HCT116 (cell line): Measurements from ENCODE around the gene CORO7. TPM values are rescaled to one million over a fixed set of nuclear protein-coding genes. Genes with fewer than 3 reads are reported as not detected.

ENCODE experiments used
- ATAC-seq: fragments of 200-7000 bp; cut with Tn5 transposase; 2 replicates; pipeline ENCODE4 v1.9.1; 2020; ENCODE audit warnings: mild to moderate bottlenecking, moderate library complexity
- BruUV-seq: library from RNA; stranded (reverse); fragments of 400-500 nt; replicated peaks from 2 replicates; lab custom pipeline; 2021; lab: Mats Ljungman, UMichigan
- CTCF ChIA-PET: fragments of 300-600 bp; sonication (Branson Sonifier 250); formaldehyde crosslinking; loops from one replicate; lab custom pipeline; 2021; ENCODE audit warnings: antibody characterized with exemption; lab: Charles Lee
- POLR2A ChIA-PET: fragments of 300-600, 350-600 bp; sonication (Branson Sonifier 250); formaldehyde crosslinking; loops from one replicate; lab custom pipeline; 2021; ENCODE audit warnings: antibody characterized with exemption; lab: Charles Lee
- RAD21 ChIA-PET, 2 experiments: fragments of 300-600 bp; sonication (Branson Sonifier 250); formaldehyde crosslinking; loops; one replicate each; lab custom pipeline; 2023; ENCODE audit warnings: low total read pairs in 2 of 2; ENCODE audit not compliant: uncharacterized antibody in 2 of 2, unreplicated experiment in 2 of 2, low non-redundant PET in 1 of 2; lab: Charles Lee
- DNase-seq: peaks from one replicate; pipeline ENCODE4 v3.0.0-alpha.2; 2010; ENCODE audit warnings: low read depth, low spot score
- H2AFZ ChIP-seq: fragments of 200-600 bp; shearing (Covaris generic), sonication (generic); 2 replicates; pipeline ENCODE4 v1.6.1; 2017; ENCODE audit warnings: low read depth, mixed run types, mixed read lengths, antibody characterized with exemption, low read length; ENCODE audit not compliant: poor library complexity, severe bottlenecking
- H3K27ac ChIP-seq: 2 replicates; pipeline ENCODE4 v1.5.1; 2012; ENCODE audit warnings: low read depth, low read length
- H3K27me3 ChIP-seq: fragments of 200-600 bp; sonication (generic); 2 replicates; pipeline ENCODE4 v1.6.1; 2016; ENCODE audit warnings: mixed run types, low read length, mixed read lengths; ENCODE audit not compliant: insufficient read depth
- H3K36me3 ChIP-seq, 2 experiments: fragments of 200-500 bp in 1 of 2; fragments of 200-600 bp in 1 of 2; sonication (Bioruptor generic) in 1 of 2; sonication (generic) in 1 of 2; 2 replicates each; pipeline versions ENCODE4 v1.5.1 to v1.6.1; 2014 to 2016; ENCODE audit warnings: low read length in 2 of 2, inconsistent platforms in 1 of 2, mixed read lengths in 1 of 2, mixed run types in 1 of 2; ENCODE audit not compliant: insufficient read depth in 2 of 2, control insufficient read depth in 1 of 2
- H3K4me1 ChIP-seq, 2 experiments: fragments of 200-600 bp in 1 of 2; sonication (generic) in 1 of 2; 2 replicates each; pipeline versions ENCODE4 v1.5.1 to v1.6.1; 2012 to 2017; ENCODE audit warnings: low read length in 2 of 2, inconsistent platforms in 1 of 2, mild to moderate bottlenecking in 1 of 2, mixed read lengths in 1 of 2, mixed run types in 1 of 2, moderate library complexity in 1 of 2; ENCODE audit not compliant: insufficient read depth in 2 of 2, control insufficient read depth in 1 of 2
- H3K4me2 ChIP-seq: fragments of 200-600 bp; sonication (generic); 2 replicates; pipeline ENCODE4 v1.6.1; 2017; ENCODE audit warnings: mixed run types, low read length, mixed read lengths
- H3K4me3 ChIP-seq, 2 experiments: fragments of 200-600 bp in 1 of 2; sonication (generic) in 1 of 2; replicated peaks in 1 of 2; 2 replicates each; pipeline ENCODE4 v1.5.1; 2011 to 2016; ENCODE audit warnings: low read length in 2 of 2, control low read depth in 1 of 2, low read depth in 1 of 2, mild to moderate bottlenecking in 1 of 2, mixed read lengths in 1 of 2, mixed run types in 1 of 2
- H3K79me2 ChIP-seq: fragments of 200-600 bp; sonication (generic); 2 replicates; pipeline ENCODE4 v1.6.1; 2017; ENCODE audit warnings: mild to moderate bottlenecking, mixed run types, low read length, moderate library complexity, mixed read lengths; ENCODE audit not compliant: insufficient read depth
- H3K9ac ChIP-seq: fragments of 200-600 bp; sonication (generic); 2 replicates; pipeline ENCODE4 v1.6.1; 2016; ENCODE audit warnings: low read length, mixed read lengths
- H3K9me2 ChIP-seq: fragments of 200-600 bp; sonication (generic), shearing (Covaris generic); 2 replicates; pipeline ENCODE4 v1.6.1; 2017; ENCODE audit warnings: mixed run types, mild to moderate bottlenecking, moderate library complexity; ENCODE audit not compliant: insufficient read depth
- H3K9me3 ChIP-seq, 2 experiments: fragments of 200-500 bp in 1 of 2; fragments of 200-600 bp in 1 of 2; sonication (Bioruptor generic) in 1 of 2; sonication (generic) in 1 of 2; 2 replicates each; pipeline ENCODE4 v1.6.1; 2014 to 2017; ENCODE audit warnings: low read length in 2 of 2, mixed read lengths in 2 of 2, inconsistent platforms in 1 of 2, low read depth in 1 of 2, mild to moderate bottlenecking in 1 of 2, mixed run types in 1 of 2, moderate library complexity in 1 of 2; ENCODE audit not compliant: control insufficient read depth in 1 of 2, insufficient read depth in 1 of 2
- H4K20me1 ChIP-seq: fragments of 200-600 bp; sonication (generic), shearing (Covaris generic); 2 replicates; pipeline ENCODE4 v1.6.1; 2017; ENCODE audit warnings: mixed run types, mild to moderate bottlenecking, moderate library complexity; ENCODE audit not compliant: insufficient read depth
- CBX3 ChIP-seq: IDR thresholded peaks from 2 replicates; pipeline ENCODE4 v1.6.1; 2012; ENCODE audit warnings: low read depth
- CEBPB ChIP-seq: IDR thresholded peaks from 2 replicates; pipeline ENCODE4 v1.6.1; 2012; ENCODE audit warnings: low read depth
- EGR1 ChIP-seq: IDR thresholded peaks from 2 replicates; pipeline ENCODE4 v1.6.1; 2012; ENCODE audit warnings: low read depth
- ELF1 ChIP-seq: IDR thresholded peaks from 2 replicates; pipeline ENCODE4 v1.6.1; 2012; ENCODE audit warnings: low read depth, borderline replicate concordance
- EZH2phosphoT487 ChIP-seq: fragments of 200-600 bp; IDR thresholded peaks from 2 replicates; pipeline ENCODE4 v1.6.1; 2018; ENCODE audit warnings: antibody characterized with exemption, borderline replicate concordance
- FOSL1 ChIP-seq: IDR thresholded peaks from 2 replicates; pipeline ENCODE4 v1.6.1; 2012; ENCODE audit warnings: low read depth
- JUND ChIP-seq: IDR thresholded peaks from 2 replicates; pipeline ENCODE4 v1.6.1; 2012
- MAX ChIP-seq: IDR thresholded peaks from 2 replicates; pipeline ENCODE4 v1.6.1; 2012
- POLR2A ChIP-seq: IDR thresholded peaks from 2 replicates; pipeline ENCODE4 v1.7.0; 2011; ENCODE audit warnings: borderline replicate concordance; ENCODE audit not compliant: insufficient read depth, insufficient read length; ENCODE audit errors: extremely low read depth
- POLR2AphosphoS5 ChIP-seq: IDR thresholded peaks from 2 replicates; pipeline ENCODE4 v1.6.1; 2011; ENCODE audit warnings: mild to moderate bottlenecking, low read depth, low read length, moderate library complexity
- RAD21 ChIP-seq: IDR thresholded peaks from 2 replicates; pipeline ENCODE4 v1.6.1; 2012; ENCODE audit warnings: low read depth, mild to moderate bottlenecking
- REST ChIP-seq: IDR thresholded peaks from 2 replicates; pipeline ENCODE4 v1.6.1; 2012; ENCODE audit warnings: low read depth
- SIN3A ChIP-seq: IDR thresholded peaks from 2 replicates; pipeline ENCODE4 v1.6.1; 2012; ENCODE audit warnings: low read depth
- SRF ChIP-seq: IDR thresholded peaks from 2 replicates; pipeline ENCODE4 v1.6.1; 2012; ENCODE audit warnings: low read depth
- TCF7L2 ChIP-seq: IDR thresholded peaks from 2 replicates; pipeline ENCODE4 v1.7.0; 2011; ENCODE audit warnings: borderline replicate concordance, inconsistent platforms; ENCODE audit not compliant: insufficient read depth, insufficient read length; ENCODE audit errors: extremely low read depth
- ZBTB33 ChIP-seq: IDR thresholded peaks from 2 replicates; pipeline ENCODE4 v1.6.1; 2011; ENCODE audit warnings: mild to moderate bottlenecking, low read length, moderate library complexity; ENCODE audit not compliant: insufficient replicate concordance; ENCODE audit errors: extremely low read depth
- ZFX ChIP-seq: fragments of 450-650 bp; IDR thresholded peaks from 2 replicates; pipeline ENCODE4 v1.6.1; 2017
- ZNF274 ChIP-seq: fragments of 200-500 bp; sonication (Bioruptor generic); IDR thresholded peaks from 2 replicates; pipeline ENCODE4 v1.6.1; 2014; ENCODE audit warnings: mild to moderate bottlenecking, low read depth, low read length, inconsistent platforms
- intact Hi-C: fragments of 100-400 bp; cut with micrococcal nuclease; formaldehyde crosslinking; loops from 2 replicates; pipeline ENCODE4 v1.10.0; 2022
- total RNA-seq: library from RNA; stranded (reverse); gene quantifications from one replicate; pipeline ENCODE4 v1.2.1, GENCODE V29; 2021; ENCODE audit not compliant: unreplicated experiment
- TF ChIP-seq, protein P1 (sequence below), 3 experiments: fragments of 200-600 bp in 1 of 3; sonication (generic) in 1 of 3; IDR thresholded peaks in 2 of 3; conservative IDR thresholded peaks in 1 of 3; 2 replicates each; pipeline ENCODE4 v1.5.1; 2012 to 2017; ENCODE audit warnings: low read depth in 2 of 3, low read length in 2 of 3, antibody characterized with exemption in 1 of 3, borderline replicate concordance in 1 of 3, control low read depth in 1 of 3, mild to moderate bottlenecking in 1 of 3, mixed read lengths in 1 of 3, mixed run types in 1 of 3, moderate library complexity in 1 of 3; ENCODE audit not compliant: insufficient read depth in 1 of 3

CORO7 gene
- total RNA-seq, 1 experiment from 2014 or later, result 21.3 TPM

GRCh38 chr16:4388271-4389021 is 27.9 kb downstream of the CORO7 start:
- POLR2A ChIA-PET, result no interaction called here
- intact Hi-C loops, result no loop called here
- no peaks in the 10 kb centered on the region for H3K79me2 ChIP-seq
- no peak overlapping the region for H3K4me2 ChIP-seq
- no peaks in the 10 kb centered on the region for H3K27me3 ChIP-seq
- H3K36me3 ChIP-seq, result no peaks in the 10 kb centered on the region
- RAD21 ChIA-PET, result no interaction called here
- DNase-seq, result no peak
- H3K27ac ChIP-seq, result no peak overlapping the region
- H3K4me3 ChIP-seq, result no peak overlapping the region
- H3K9me3 ChIP-seq, result no peaks in the 10 kb centered on the region
- CTCF ChIA-PET, result interaction anchor here (1.1 kb wide), 1 partner anchor 16 kb away, joined by 3 read pairs; no protein-coding TSS in a partner anchor
- no peak for TF ChIP-seq CEBPB
- TF ChIP-seq, protein P1, sequence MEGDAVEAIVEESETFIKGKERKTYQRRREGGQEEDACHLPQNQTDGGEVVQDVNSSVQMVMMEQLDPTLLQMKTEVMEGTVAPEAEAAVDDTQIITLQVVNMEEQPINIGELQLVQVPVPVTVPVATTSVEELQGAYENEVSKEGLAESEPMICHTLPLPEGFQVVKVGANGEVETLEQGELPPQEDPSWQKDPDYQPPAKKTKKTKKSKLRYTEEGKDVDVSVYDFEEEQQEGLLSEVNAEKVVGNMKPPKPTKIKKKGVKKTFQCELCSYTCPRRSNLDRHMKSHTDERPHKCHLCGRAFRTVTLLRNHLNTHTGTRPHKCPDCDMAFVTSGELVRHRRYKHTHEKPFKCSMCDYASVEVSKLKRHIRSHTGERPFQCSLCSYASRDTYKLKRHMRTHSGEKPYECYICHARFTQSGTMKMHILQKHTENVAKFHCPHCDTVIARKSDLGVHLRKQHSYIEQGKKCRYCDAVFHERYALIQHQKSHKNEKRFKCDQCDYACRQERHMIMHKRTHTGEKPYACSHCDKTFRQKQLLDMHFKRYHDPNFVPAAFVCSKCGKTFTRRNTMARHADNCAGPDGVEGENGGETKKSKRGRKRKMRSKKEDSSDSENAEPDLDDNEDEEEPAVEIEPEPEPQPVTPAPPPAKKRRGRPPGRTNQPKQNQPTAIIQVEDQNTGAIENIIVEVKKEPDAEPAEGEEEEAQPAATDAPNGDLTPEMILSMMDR (IDR thresholded peaks at IDR 0.05 in 2 of 3, conservative IDR thresholded peaks at IDR 0.05 in 1 of 3; ENCODE audit: borderline replicate concordance in 1 of 3, insufficient read depth in 1 of 3, low read depth in 2 of 3, low read length in 2 of 3), result no peak
- TF ChIP-seq ZBTB33, result no peak
- no peak for TF ChIP-seq EZH2phosphoT487
- TF ChIP-seq JUND, result no peak
- TF ChIP-seq ZNF274, result no peak
- TF ChIP-seq POLR2A, result no peak
- no peak for TF ChIP-seq CBX3
- TF ChIP-seq MAX, result no peak
- TF ChIP-seq REST, result no peak
- TF ChIP-seq TCF7L2, result no peak
- TF ChIP-seq RAD21, result no peak
- TF ChIP-seq SIN3A, result no peak
- TF ChIP-seq SRF, result no peak
- TF ChIP-seq FOSL1, result no peak
- no peak for TF ChIP-seq EGR1
- no peak for TF ChIP-seq POLR2AphosphoS5
- no peak for TF ChIP-seq ELF1
- TF ChIP-seq ZFX, result no peak
- TF ChIP-seq, all 23 proteins: peak for 0
- ATAC-seq, result no peak
- no TSS peak for BruUV-seq
- Histone ChIP-seq H3K9ac (no peak overlapping the region), H3K4me1 (peaks cover 5 to 12% of the 10 kb centered on the region in 2 experiments; a peak in 3 of 4 replicates), H4K20me1 (no peaks in the 10 kb centered on the region), H3K9me2 (no peaks in the 10 kb centered on the region), H2AFZ (no peak overlapping the region)
